Neuron (in vitro differentiated cells): ENCODE results near the gene PPID.
A peak's percentile ranks its signal among the peaks of the same experiment; 100 is the strongest.
"Not testable (repeated sequence)": the region's sequence is repeated elsewhere in the genome, so short reads cannot be mapped to it uniquely, and the experiment has no call there.

Source experiments
- H2AFZ ChIP-seq: one replicate; pipeline ENCODE4 v1.6.1; 2013; ENCODE audit warnings: low read depth, mild to moderate bottlenecking, inconsistent platforms, low read length, moderate library complexity
- H3K27me3 ChIP-seq: one replicate; pipeline ENCODE4 v1.6.1; 2013; ENCODE audit warnings: low read length; ENCODE audit not compliant: insufficient read depth
- H3K36me3 ChIP-seq: one replicate; pipeline ENCODE4 v1.6.1; 2013; ENCODE audit warnings: low read length; ENCODE audit not compliant: insufficient read depth
- H3K4me1 ChIP-seq: one replicate; pipeline ENCODE4 v1.6.1; 2013; ENCODE audit warnings: low read length; ENCODE audit not compliant: insufficient read depth
- H3K4me3 ChIP-seq: 2 replicates; pipeline ENCODE4 v1.5.1; 2013; ENCODE audit warnings: mild to moderate bottlenecking, low read length, moderate library complexity
- H3K9me3 ChIP-seq: one replicate; pipeline ENCODE4 v1.6.1; 2013; ENCODE audit warnings: low read length

PPID gene

GRCh38 chr4:158722291-158722916 is 792 bp downstream of the PPID start:
- Histone ChIP-seq H3K4me3 (peak overlapping the region; percentile 96), H3K9me3 (no peaks in the 10 kb centered on the region), H2AFZ (peak overlapping the region; percentile 93), H3K36me3 (peaks cover 38% of the 10 kb centered on the region), H3K27me3 (no peaks in the 10 kb centered on the region), H3K4me1 (peaks cover 3% of the 10 kb centered on the region)

GRCh38 chr4:158721680-158722079 is 1.5 kb downstream of the PPID start:
- no peaks in the 10 kb centered on the region for H3K9me3 ChIP-seq
- no peaks in the 10 kb centered on the region for H3K27me3 ChIP-seq
- H2AFZ ChIP-seq, result no peak overlapping the region
- peaks cover 3% of the 10 kb centered on the region for H3K4me1 ChIP-seq
- peaks cover 46% of the 10 kb centered on the region for H3K36me3 ChIP-seq
- peak overlapping the region; percentile 96 for H3K4me3 ChIP-seq

- H3K36me3 ChIP-seq, result peaks cover 89% of the 10 kb centered on the region
- no peak overlapping the region for H2AFZ ChIP-seq
- H3K9me3 ChIP-seq, result no peaks in the 10 kb centered on the region
- no peak overlapping the region for H3K4me3 ChIP-seq
- no peaks in the 10 kb centered on the region for H3K27me3 ChIP-seq
- H3K4me1 ChIP-seq, result no peaks in the 10 kb centered on the region
Observed at GRCh38 chr4:158715802-158716201, 7.4 kb downstream of the PPID start.

GRCh38 chr4:158714937-158715336 is 8.3 kb downstream of the PPID start:
- no peaks in the 10 kb centered on the region for H3K9me3 ChIP-seq
- no peaks in the 10 kb centered on the region for H3K4me1 ChIP-seq
- H2AFZ ChIP-seq, result no peak overlapping the region
- no peaks in the 10 kb centered on the region for H3K27me3 ChIP-seq
- H3K36me3 ChIP-seq, result peaks cover 92% of the 10 kb centered on the region
- no peak overlapping the region for H3K4me3 ChIP-seq

GRCh38 chr4:158712622-158713021 is 10.6 kb downstream of the PPID start:
- not testable (repeated sequence) for H3K27me3 ChIP-seq, H3K4me1 ChIP-seq, H2AFZ ChIP-seq, H3K4me3 ChIP-seq, H3K9me3 ChIP-seq
- H3K36me3 ChIP-seq, result peaks cover 91% of the 10 kb centered on the region

- Histone ChIP-seq H3K36me3 (peaks cover 84% of the 10 kb centered on the region), H3K27me3 (no peaks in the 10 kb centered on the region), H3K4me1 (no peaks in the 10 kb centered on the region), H2AFZ (no peak overlapping the region), H3K4me3 (no peak overlapping the region), H3K9me3 (no peaks in the 10 kb centered on the region)
Observed at GRCh38 chr4:158710814-158711213, 12.4 kb downstream of the PPID start.

- Histone ChIP-seq H3K9me3 (no peaks in the 10 kb centered on the region), H3K36me3 (peaks cover 26% of the 10 kb centered on the region), H3K27me3 (no peaks in the 10 kb centered on the region), H3K4me3 (no peak overlapping the region), H3K4me1 (peaks cover 3% of the 10 kb centered on the region), H2AFZ (no peak overlapping the region)
Observed at GRCh38 chr4:158704274-158704673, 18.9 kb downstream of the PPID start.

- Histone ChIP-seq H3K4me1 (no peaks in the 10 kb centered on the region), H3K36me3 (no peaks in the 10 kb centered on the region), H3K4me3 (no peak overlapping the region), H2AFZ (no peak overlapping the region), H3K27me3 (no peaks in the 10 kb centered on the region), H3K9me3 (no peaks in the 10 kb centered on the region)
Observed at GRCh38 chr4:158688813-158689212, 34.4 kb downstream of the PPID start.

- no peaks in the 10 kb centered on the region for H3K9me3 ChIP-seq
- H2AFZ ChIP-seq, result no peak overlapping the region
- no peaks in the 10 kb centered on the region for H3K27me3 ChIP-seq
- no peaks in the 10 kb centered on the region for H3K36me3 ChIP-seq
- H3K4me1 ChIP-seq, result no peaks in the 10 kb centered on the region
- no peak overlapping the region for H3K4me3 ChIP-seq
Observed at GRCh38 chr4:158682066-158682465, 41.1 kb downstream of the PPID start.

GRCh38 chr4:158681629-158682028 is 41.6 kb downstream of the PPID start:
- Histone ChIP-seq H3K4me3 (no peak overlapping the region), H2AFZ (no peak overlapping the region)

GRCh38 chr4:158678767-158679166 is 44.4 kb downstream of the PPID start:
- Histone ChIP-seq H3K27me3 (no peaks in the 10 kb centered on the region), H3K36me3 (no peaks in the 10 kb centered on the region), H3K9me3 (no peaks in the 10 kb centered on the region), H3K4me3 (no peak overlapping the region), H3K4me1 (no peaks in the 10 kb centered on the region), H2AFZ (no peak overlapping the region)

More at GRCh38 chr4:158681629-158682028, 41.6 kb downstream of the PPID start:
- no peaks in the 10 kb centered on the region for H3K27me3 ChIP-seq
- H3K4me1 ChIP-seq, result no peaks in the 10 kb centered on the region
- no peaks in the 10 kb centered on the region for H3K9me3 ChIP-seq
- no peaks in the 10 kb centered on the region for H3K36me3 ChIP-seq

- Histone ChIP-seq H3K36me3 (no peaks in the 10 kb centered on the region), H3K27me3 (no peaks in the 10 kb centered on the region), H2AFZ (no peak overlapping the region), H3K9me3 (no peaks in the 10 kb centered on the region), H3K4me1 (no peaks in the 10 kb centered on the region), H3K4me3 (no peak overlapping the region)
Observed at GRCh38 chr4:158676076-158676475, 47.1 kb downstream of the PPID start.

GRCh38 chr4:158673633-158674032 is 49.6 kb downstream of the PPID start:
- Histone ChIP-seq H2AFZ (no peak overlapping the region), H3K9me3 (no peaks in the 10 kb centered on the region), H3K27me3 (no peaks in the 10 kb centered on the region), H3K36me3 (peaks cover 6% of the 10 kb centered on the region), H3K4me3 (no peak overlapping the region), H3K4me1 (peaks cover 7% of the 10 kb centered on the region)
